HUES64 (cell line): ENCODE data around the gene SEC62.

Experiments used
- H3K27ac ChIP-seq: 2 replicates; pipeline ENCODE4 v1.7.0; 2013; ENCODE audit warnings: low read depth, low read length, inconsistent platforms
- H3K27me3 ChIP-seq: 2 replicates; pipeline ENCODE4 v1.6.1; 2013; ENCODE audit warnings: mild to moderate bottlenecking, low read length; ENCODE audit not compliant: insufficient read depth
- H3K36me3 ChIP-seq: 2 replicates; pipeline ENCODE4 v1.6.1; 2013; ENCODE audit warnings: mild to moderate bottlenecking, low read length; ENCODE audit not compliant: insufficient read depth
- H3K4me1 ChIP-seq: 2 replicates; pipeline ENCODE4 v1.6.1; 2013; ENCODE audit warnings: mild to moderate bottlenecking, low read length, moderate library complexity; ENCODE audit not compliant: insufficient read depth
- H3K4me3 ChIP-seq: 2 replicates; pipeline ENCODE4 v1.5.1; 2013; ENCODE audit warnings: mild to moderate bottlenecking, low read length, moderate library complexity
- H3K9ac ChIP-seq: 2 replicates; pipeline ENCODE4 v1.6.1; 2013; ENCODE audit warnings: mild to moderate bottlenecking, low read depth, low read length
- H3K9me3 ChIP-seq: 2 replicates; pipeline ENCODE4 v1.6.1; 2013; ENCODE audit warnings: low read depth, low read length; ENCODE audit not compliant: insufficient read depth
- WGBS: fragments of 150-250, 120-280 bp; methylation state at CpG from one replicate; pipeline ENCODE4 v1.1.7; 2013; ENCODE audit warnings: missing lambda C conversion rate; 5-methylcytosine and 5-hydroxymethylcytosine counted together

SEC62 gene

GRCh38 chr3:170021083-170021482 is 54.5 kb downstream of the SEC62 start:
- Histone ChIP-seq H3K4me1 (no peaks in the 10 kb centered on the region), H3K4me3 (no peak overlapping the region), H3K9ac (no peak overlapping the region), H3K27ac (no peak overlapping the region), H3K36me3 (no peaks in the 10 kb centered on the region), H3K9me3 (no peaks in the 10 kb centered on the region), H3K27me3 (no peaks in the 10 kb centered on the region)
- WGBS: 83% methylated on average over 2 of the region's 3 CpGs

- WGBS: 96% methylated on average over 4 of the region's 4 CpGs
- Histone ChIP-seq H3K27ac (no peak overlapping the region), H3K27me3 (no peaks in the 10 kb centered on the region), H3K9ac (no peak overlapping the region), H3K36me3 (no peaks in the 10 kb centered on the region), H3K4me3 (no peak overlapping the region), H3K9me3 (no peaks in the 10 kb centered on the region), H3K4me1 (no peaks in the 10 kb centered on the region)
These were observed 55.7 kb downstream of the SEC62 start for GRCh38 chr3:170022336-170022735.

GRCh38 chr3:170023165-170023564 is 56.6 kb downstream of the SEC62 start:
- no peaks in the 10 kb centered on the region for H3K27me3 ChIP-seq
- H3K9ac ChIP-seq: no peak overlapping the region
- no peaks in the 10 kb centered on the region for H3K4me1 ChIP-seq
- H3K9me3 ChIP-seq: no peaks in the 10 kb centered on the region
- H3K27ac ChIP-seq: no peak overlapping the region
- no peak overlapping the region for H3K4me3 ChIP-seq
- H3K36me3 ChIP-seq: no peaks in the 10 kb centered on the region
- 96% methylated on average over 1 of the region's 1 CpG for WGBS

DNA sequence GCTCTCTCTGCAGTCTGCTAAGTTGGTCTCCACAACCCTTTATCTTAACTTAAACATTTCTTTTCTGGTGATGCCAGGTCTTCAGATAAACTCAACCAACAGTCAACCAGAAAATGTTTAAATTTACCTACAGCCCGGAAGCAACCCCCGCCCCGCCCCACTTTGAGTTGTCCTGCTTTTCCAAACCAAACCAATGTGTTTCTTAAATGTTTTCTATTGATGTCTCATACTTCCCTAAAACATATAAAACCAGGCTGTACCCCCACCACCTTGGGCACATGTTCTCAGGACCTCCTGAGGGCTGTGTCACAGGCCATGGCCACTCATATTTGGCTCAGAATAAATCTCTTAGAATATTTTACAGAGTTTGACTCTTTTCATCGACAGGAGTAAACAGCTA is 58.0 kb downstream of the SEC62 start:
- Histone ChIP-seq H3K27me3 (no peaks in the 10 kb centered on the region), H3K9ac (no peak overlapping the region), H3K4me1 (no peaks in the 10 kb centered on the region), H3K9me3 (no peaks in the 10 kb centered on the region), H3K27ac (no peak overlapping the region), H3K36me3 (no peaks in the 10 kb centered on the region), H3K4me3 (no peak overlapping the region)
- WGBS: 96% methylated on average over 4 of the region's 4 CpGs

- Histone ChIP-seq H3K9ac (no peak overlapping the region), H3K27ac (no peak overlapping the region)
- 87% methylated on average over 4 of the region's 4 CpGs for WGBS
These were observed 60.9 kb downstream of the SEC62 start for GRCh38 chr3:170027233-170028102.

GRCh38 chr3:170033489-170033888 is 66.9 kb downstream of the SEC62 start:
- Histone ChIP-seq H3K9ac (no peak overlapping the region), H3K36me3 (no peaks in the 10 kb centered on the region), H3K27me3 (peaks cover 5% of the 10 kb centered on the region; the same call in 1 of the 2 replicates), H3K27ac (no peak overlapping the region), H3K4me1 (peaks cover 6% of the 10 kb centered on the region), H3K9me3 (no peaks in the 10 kb centered on the region), H3K4me3 (no peak overlapping the region)
- WGBS: 90% methylated on average over 8 of the region's 8 CpGs

More at GRCh38 chr3:170027233-170028102, 60.9 kb downstream of the SEC62 start:
- H3K4me3 ChIP-seq: no peak overlapping the region
- H3K9me3 ChIP-seq: no peaks in the 10 kb centered on the region
- no peaks in the 10 kb centered on the region for H3K36me3 ChIP-seq
- H3K27me3 ChIP-seq: no peaks in the 10 kb centered on the region
- H3K4me1 ChIP-seq: no peaks in the 10 kb centered on the region

GRCh38 chr3:170037463-170038433 is 71.1 kb downstream of the SEC62 start, which contains the start of gene GPR160:
Gene GPR160, plus strand, starts transcription at chr3:170037995. Its CDS starts 45,978 bp downstream, at chr3:170083973.
- Histone ChIP-seq H3K27ac (no peak within 1 kb of the TSS; the same call in 1 of the 2 replicates), H3K4me1 (peaks cover 15% of the 10 kb centered on the region), H3K9ac (peak within 1 kb of the TSS; percentile 51), H3K36me3 (no peaks in the 10 kb centered on the region), H3K9me3 (no peaks in the 10 kb centered on the region), H3K27me3 (peaks cover 29% of the 10 kb centered on the region), H3K4me3 (peak within 1 kb of the TSS; percentile 71)
- WGBS: 5% methylated on average over 78 of the region's 78 CpGs

DNA sequence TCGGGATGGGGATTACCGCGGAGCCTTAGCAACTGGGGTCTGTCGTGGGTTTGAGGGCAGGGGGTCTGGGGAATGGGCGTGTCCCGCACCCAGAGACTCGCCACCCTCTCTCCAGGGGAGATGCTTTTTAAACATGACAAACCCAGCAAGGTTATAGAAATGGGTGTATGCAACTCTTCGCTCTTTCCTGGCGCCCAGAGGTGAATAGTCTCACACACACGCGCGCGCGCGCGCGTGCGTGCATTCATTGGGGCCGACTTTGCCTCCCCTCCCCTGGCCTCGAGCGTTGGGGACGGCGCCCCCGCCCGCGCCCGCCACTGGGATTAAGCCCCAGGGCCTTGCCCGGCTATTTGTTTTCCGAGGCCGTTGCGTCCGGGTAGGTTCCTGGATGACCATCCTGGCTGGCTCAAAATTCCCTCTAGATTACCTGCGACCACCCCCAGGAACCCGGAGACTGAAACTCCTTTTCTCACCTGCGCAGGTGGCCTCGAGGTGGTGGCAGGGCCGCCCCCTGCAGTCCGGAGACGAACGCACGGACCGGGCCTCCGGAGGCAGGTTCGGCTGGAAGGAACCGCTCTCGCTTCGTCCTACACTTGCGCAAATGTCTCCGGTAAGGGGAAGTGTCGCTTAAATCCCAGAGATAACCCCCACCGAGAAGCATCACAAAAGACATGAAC is 72.0 kb downstream of the SEC62 start:
- Histone ChIP-seq H3K36me3 (no peaks in the 10 kb centered on the region), H3K9me3 (no peaks in the 10 kb centered on the region), H3K4me1 (peaks cover 11% of the 10 kb centered on the region; the same call in 1 of the 2 replicates), H3K27ac (no peak overlapping the region; the same call in 1 of the 2 replicates), H3K4me3 (peak overlapping the region; percentile 71), H3K27me3 (peaks cover 29% of the 10 kb centered on the region), H3K9ac (peak overlapping the region; percentile 51)
- under 1% methylated on average over 51 of the region's 51 CpGs for WGBS

GRCh38 chr3:170040418-170040817 is 73.8 kb downstream of the SEC62 start:
- H3K4me1 ChIP-seq: peaks cover 11% of the 10 kb centered on the region; the same call in 1 of the 2 replicates
- no peaks in the 10 kb centered on the region for H3K36me3 ChIP-seq
- H3K9me3 ChIP-seq: no peaks in the 10 kb centered on the region
- H3K27me3 ChIP-seq: peaks cover 29% of the 10 kb centered on the region
- 29% methylated on average over 8 of the region's 8 CpGs for WGBS
- H3K4me3 ChIP-seq: peak overlapping the region; percentile 26
- no peak overlapping the region for H3K27ac ChIP-seq
- peak overlapping the region; percentile 1; the same call in 1 of the 2 replicates for H3K9ac ChIP-seq

- Histone ChIP-seq H3K36me3 (no peaks in the 10 kb centered on the region), H3K4me3 (no peak overlapping the region), H3K27ac (no peak overlapping the region), H3K9ac (no peak overlapping the region), H3K27me3 (peaks cover 23% of the 10 kb centered on the region), H3K9me3 (no peaks in the 10 kb centered on the region), H3K4me1 (peaks cover 11% of the 10 kb centered on the region; the same call in 1 of the 2 replicates)
- WGBS: 94% methylated on average over 7 of the region's 7 CpGs
These were observed 76.9 kb downstream of the SEC62 start for GRCh38 chr3:170043506-170043905.
